NT2/D1 (cell line): ENCODE measurements around the gene ZDHHC17.

ENCODE experiments used
- DNase-seq: peaks from one replicate; pipeline ENCODE4 v3.0.0-alpha.2; 2011; ENCODE audit warnings: low read depth, low spot score
- H3K27me3 ChIP-seq: 2 replicates; pipeline ENCODE4 v1.6.0; 2011; ENCODE audit warnings: mild to moderate bottlenecking; ENCODE audit not compliant: insufficient read length, insufficient read depth
- H3K36me3 ChIP-seq: 2 replicates; pipeline ENCODE4 v1.6.1; 2011; ENCODE audit warnings: mild to moderate bottlenecking, low read length, mixed read lengths; ENCODE audit not compliant: insufficient read depth, insufficient read length
- H3K4me1 ChIP-seq: 2 replicates; pipeline ENCODE4 v1.5.1; 2011; ENCODE audit not compliant: insufficient read depth, insufficient read length
- H3K4me3 ChIP-seq: 2 replicates; pipeline ENCODE4 v1.5.1; 2011; ENCODE audit warnings: low read depth; ENCODE audit not compliant: insufficient read length
- H3K9ac ChIP-seq: 2 replicates; pipeline ENCODE4 v1.6.0; 2011; ENCODE audit warnings: low read depth; ENCODE audit not compliant: insufficient read length
- H3K9me3 ChIP-seq: 2 replicates; pipeline ENCODE4 v1.5.1; 2011; ENCODE audit warnings: mild to moderate bottlenecking, low read length; ENCODE audit not compliant: insufficient read depth
- SUZ12 ChIP-seq: IDR thresholded peaks from 2 replicates; pipeline ENCODE4 v1.6.1; 2011; ENCODE audit not compliant: insufficient read length, insufficient read depth; ENCODE audit errors: extremely low read depth
- YY1 ChIP-seq: IDR thresholded peaks from 2 replicates; pipeline ENCODE4 v1.6.1; 2011; ENCODE audit not compliant: insufficient read length, insufficient read depth
- ZNF274 ChIP-seq: IDR thresholded peaks from 2 replicates; pipeline ENCODE4 v1.6.1; 2011; ENCODE audit warnings: mild to moderate bottlenecking, low read depth, low read length

The ZDHHC17 gene

GRCh38 chr12:76888775-76889174, 124.9 kb downstream of the ZDHHC17 start:
- no peak for TF ChIP-seq YY1
- TF ChIP-seq SUZ12: no peak
- TF ChIP-seq ZNF274: no peak
- no peak overlapping the region for H3K9ac ChIP-seq
- no peaks in the 10 kb centered on the region for H3K36me3 ChIP-seq
- H3K9me3 ChIP-seq: peaks cover 2% of the 10 kb centered on the region; the same call in 1 of the 2 replicates
- no peak for DNase-seq
- H3K4me3 ChIP-seq: no peak overlapping the region
- no peaks in the 10 kb centered on the region for H3K4me1 ChIP-seq
- H3K27me3 ChIP-seq: no peaks in the 10 kb centered on the region

DNA sequence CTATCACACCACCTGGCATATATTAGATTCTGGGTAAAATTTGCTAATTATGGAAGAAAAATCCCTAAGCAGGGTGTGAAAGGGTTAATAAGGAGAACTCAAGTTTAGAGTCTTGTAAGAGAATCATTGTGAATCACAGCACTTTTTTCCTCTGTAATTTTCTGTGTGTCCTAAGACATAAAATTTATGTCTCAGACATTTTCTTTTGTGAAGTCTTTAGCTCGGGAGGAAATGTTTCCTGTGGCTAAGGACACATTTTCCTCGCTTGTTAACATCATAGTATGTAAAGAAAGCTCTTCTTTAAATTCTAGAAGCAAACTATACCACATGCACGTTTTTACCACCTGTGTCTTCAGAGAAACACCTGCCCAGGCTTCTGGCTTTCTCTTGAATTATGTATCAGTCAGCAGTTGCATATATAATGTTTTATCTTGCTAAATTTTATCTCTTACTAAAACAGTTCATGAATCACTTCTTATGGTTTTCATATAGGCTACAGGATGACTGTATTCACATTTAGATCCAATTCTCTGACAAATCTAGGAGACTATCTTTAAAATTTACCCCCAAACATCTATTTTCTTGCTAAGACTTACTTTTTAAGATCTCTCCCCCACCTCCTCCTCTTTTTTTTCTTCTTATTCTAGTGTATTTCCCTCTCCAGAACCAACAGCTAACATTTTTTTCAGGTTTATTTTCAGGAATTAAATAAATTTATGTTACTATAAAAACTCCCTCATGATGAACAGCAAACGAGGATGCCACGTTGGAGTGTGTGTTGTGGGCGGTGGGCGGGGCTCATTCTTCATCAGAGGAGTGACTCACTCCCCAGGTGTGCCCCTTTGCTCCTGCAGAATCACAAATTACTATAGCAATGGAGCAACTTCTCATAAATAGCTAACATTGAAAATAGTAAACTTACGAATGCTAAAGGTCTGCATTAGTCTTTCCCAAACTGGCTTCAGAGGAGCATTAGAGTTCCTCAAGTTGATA, 126.5 kb downstream of the ZDHHC17 start:
- no peak overlapping the region for H3K4me3 ChIP-seq
- no peak overlapping the region for H3K9ac ChIP-seq
- no peaks in the 10 kb centered on the region for H3K4me1 ChIP-seq
- DNase-seq: no peak
- H3K36me3 ChIP-seq: no peaks in the 10 kb centered on the region
- H3K27me3 ChIP-seq: no peaks in the 10 kb centered on the region
- no peak for TF ChIP-seq YY1
- no peak for TF ChIP-seq SUZ12
- no peak for TF ChIP-seq ZNF274
- peaks cover 8% of the 10 kb centered on the region; the same call in 1 of the 2 replicates for H3K9me3 ChIP-seq

DNA sequence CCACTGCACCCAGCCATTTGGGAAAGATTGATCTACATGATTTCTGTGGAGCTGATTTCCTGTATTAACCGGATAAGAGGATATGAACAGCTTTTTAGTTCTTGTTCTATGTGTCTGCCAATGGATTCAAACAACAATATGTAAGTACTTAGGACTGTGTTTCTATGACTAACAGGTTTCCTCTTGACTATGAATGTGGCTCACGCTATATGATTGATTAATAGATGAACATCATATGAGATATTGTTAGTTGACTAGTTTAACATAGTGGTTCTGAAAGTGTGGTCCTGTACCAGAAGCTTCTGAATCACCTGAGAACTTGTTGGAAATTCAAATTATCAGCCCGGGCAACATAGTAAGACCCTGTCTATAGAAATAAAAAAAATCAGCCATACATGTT, 127.7 kb downstream of the ZDHHC17 start:
- Histone ChIP-seq H3K9ac (no peak overlapping the region), H3K4me1 (no peaks in the 10 kb centered on the region), H3K36me3 (no peaks in the 10 kb centered on the region), H3K4me3 (no peak overlapping the region), H3K27me3 (no peaks in the 10 kb centered on the region), H3K9me3 (peaks cover 8% of the 10 kb centered on the region; the same call in 1 of the 2 replicates)
- no peak for TF ChIP-seq ZNF274
- TF ChIP-seq SUZ12: no peak
- no peak for TF ChIP-seq YY1
- DNase-seq: no peak

DNA sequence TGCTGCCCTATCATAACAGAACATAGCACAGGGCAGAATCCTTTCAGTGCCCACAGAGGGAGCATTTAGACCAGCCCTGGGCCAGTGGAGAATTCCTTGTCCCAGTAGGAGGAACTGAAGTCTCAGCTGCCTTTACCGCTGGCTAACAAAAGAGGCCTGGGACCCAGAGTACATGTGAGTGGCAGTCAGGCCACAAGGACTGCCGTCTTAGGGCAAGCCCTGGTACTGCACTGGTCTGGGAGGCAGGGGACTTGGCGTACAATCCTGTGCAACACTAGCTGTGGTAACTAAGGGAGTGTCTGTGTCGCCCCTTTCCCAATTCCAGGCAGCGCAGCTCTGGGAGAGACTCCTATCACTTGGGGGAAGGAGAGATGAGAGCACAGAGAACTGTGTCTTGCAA, 131.9 kb downstream of the ZDHHC17 start:
- DNase-seq: no peak
- Histone ChIP-seq H3K36me3 (no peaks in the 10 kb centered on the region), H3K27me3 (no peaks in the 10 kb centered on the region), H3K9ac (no peak overlapping the region), H3K9me3 (peaks cover 8% of the 10 kb centered on the region; the same call in 1 of the 2 replicates), H3K4me1 (no peaks in the 10 kb centered on the region), H3K4me3 (no peak overlapping the region)
- TF ChIP-seq SUZ12 (no peak), YY1 (no peak)

DNA sequence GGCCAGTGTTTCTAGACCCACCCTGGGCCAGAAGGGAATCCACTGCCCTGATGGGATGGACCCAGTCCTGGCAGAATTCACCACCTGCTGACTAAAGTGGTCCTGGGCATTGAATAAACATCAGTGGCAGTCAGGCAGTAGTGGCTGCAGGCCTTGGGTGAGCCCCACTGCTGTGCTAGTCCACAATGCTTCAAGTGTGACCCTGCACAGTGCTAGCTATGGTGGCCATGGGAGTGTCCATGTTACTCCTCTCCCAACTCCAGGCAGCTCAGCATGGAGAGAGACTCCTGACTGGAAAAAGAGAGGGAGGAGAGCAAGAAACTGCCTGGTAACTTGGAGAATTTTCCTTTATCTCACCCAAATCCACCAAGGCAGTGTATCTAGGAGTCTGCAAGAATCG, 132.4 kb downstream of the ZDHHC17 start:
- H3K4me1 ChIP-seq: no peaks in the 10 kb centered on the region
- DNase-seq: no peak
- H3K9ac ChIP-seq: no peak overlapping the region
- TF ChIP-seq ZNF274 (no peak), SUZ12 (no peak), YY1 (no peak)
- H3K27me3 ChIP-seq: no peaks in the 10 kb centered on the region
- H3K9me3 ChIP-seq: peaks cover 8% of the 10 kb centered on the region; the same call in 1 of the 2 replicates
- H3K36me3 ChIP-seq: no peaks in the 10 kb centered on the region
- H3K4me3 ChIP-seq: no peak overlapping the region

GRCh38 chr12:76898442-76898841, 134.5 kb downstream of the ZDHHC17 start:
- no peak for DNase-seq
- H3K9me3 ChIP-seq: peaks cover 8% of the 10 kb centered on the region; the same call in 1 of the 2 replicates
- no peaks in the 10 kb centered on the region for H3K4me1 ChIP-seq
- H3K27me3 ChIP-seq: no peaks in the 10 kb centered on the region
- no peak for TF ChIP-seq ZNF274
- TF ChIP-seq YY1: no peak
- TF ChIP-seq SUZ12: no peak
- H3K4me3 ChIP-seq: no peak overlapping the region
- H3K9ac ChIP-seq: no peak overlapping the region
- H3K36me3 ChIP-seq: no peaks in the 10 kb centered on the region

DNA sequence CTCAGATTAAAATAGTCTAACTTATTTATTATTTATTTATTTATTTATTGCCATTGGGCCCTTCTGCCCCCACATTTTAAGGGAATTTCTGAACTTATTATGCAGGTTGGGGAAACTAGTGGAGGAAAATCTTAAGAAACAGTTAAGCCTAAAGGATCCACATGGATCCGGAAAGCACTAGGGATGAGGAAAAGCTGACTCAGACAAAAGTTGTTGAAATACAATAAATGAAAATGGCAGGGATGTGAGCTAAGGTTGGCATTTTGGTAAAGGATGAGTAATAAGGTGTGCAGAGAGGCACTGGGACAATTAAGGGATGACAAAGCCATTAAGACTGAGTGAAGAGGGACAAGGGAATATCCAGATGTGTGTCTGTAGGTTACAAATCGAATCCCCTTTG, 135.6 kb downstream of the ZDHHC17 start:
- no peak overlapping the region for H3K4me3 ChIP-seq
- no peaks in the 10 kb centered on the region for H3K9me3 ChIP-seq
- H3K36me3 ChIP-seq: no peaks in the 10 kb centered on the region

More for the DNA sequence above, 135.6 kb downstream of the ZDHHC17 start:
- Histone ChIP-seq H3K9ac (no peak overlapping the region), H3K4me1 (no peaks in the 10 kb centered on the region), H3K27me3 (no peaks in the 10 kb centered on the region)
- no peak for TF ChIP-seq SUZ12
- TF ChIP-seq ZNF274: no peak
- TF ChIP-seq YY1: no peak
- no peak for DNase-seq
